NCI-H146 treated with DMSO at 0.1 percent for 48 hours (cell line): ENCODE results near the gene SALL1.

Source experiments
- DNase-seq: peaks from one replicate; lab custom pipeline; 2025; ENCODE audit not compliant: unreplicated experiment; lab: John Stamatoyannopoulos, UW

SALL1 gene

GRCh38 chr16:51150888-51151320 lies at the start of gene SALL1:
SALL1 (minus strand) TSS chr16:51151270; CDS start chr16:51151241, 29 bp downstream.
- DNase-seq = no peak

- no peak for DNase-seq
Observed at GRCh38 chr16:51200793-51201192, 49.7 kb upstream of the SALL1 start.

DNA sequence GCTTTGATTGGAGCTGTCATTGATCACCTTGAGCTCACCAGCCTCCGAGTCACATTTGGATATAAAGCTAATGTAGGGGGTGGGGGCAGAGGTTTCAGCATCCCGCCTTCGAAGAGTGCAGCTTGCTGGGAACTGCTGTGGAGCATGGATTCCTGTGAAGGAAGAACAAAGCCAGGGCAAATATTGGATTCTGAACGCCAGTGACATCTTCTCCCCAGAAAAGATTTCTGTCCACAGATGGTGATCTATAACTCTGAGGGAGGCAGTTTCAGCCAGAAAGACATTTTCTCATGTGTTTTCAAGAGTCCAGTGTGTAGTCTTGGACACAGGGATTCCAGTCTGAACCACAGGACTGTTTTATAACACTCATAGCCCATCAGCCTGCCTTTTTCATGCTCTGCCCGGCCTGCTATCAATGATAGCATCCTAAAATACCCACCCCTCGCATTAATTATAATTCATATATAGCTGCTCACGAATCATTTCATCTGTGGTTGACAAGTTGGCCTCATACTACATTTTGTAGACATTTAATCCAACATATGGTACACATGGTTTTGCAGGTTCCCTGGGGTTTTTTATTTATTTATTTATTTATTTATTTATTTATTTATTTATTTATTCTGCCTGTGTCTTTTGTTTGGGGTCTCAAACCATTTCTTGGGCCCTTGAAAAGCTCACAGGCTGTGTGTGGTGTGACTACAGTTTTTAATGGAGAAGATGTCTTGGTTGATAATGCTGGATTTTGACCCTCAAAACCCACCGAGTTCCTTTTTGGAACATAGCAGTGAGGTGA lies 47.1 kb upstream of the SALL1 start:
- no peak for DNase-seq

DNA sequence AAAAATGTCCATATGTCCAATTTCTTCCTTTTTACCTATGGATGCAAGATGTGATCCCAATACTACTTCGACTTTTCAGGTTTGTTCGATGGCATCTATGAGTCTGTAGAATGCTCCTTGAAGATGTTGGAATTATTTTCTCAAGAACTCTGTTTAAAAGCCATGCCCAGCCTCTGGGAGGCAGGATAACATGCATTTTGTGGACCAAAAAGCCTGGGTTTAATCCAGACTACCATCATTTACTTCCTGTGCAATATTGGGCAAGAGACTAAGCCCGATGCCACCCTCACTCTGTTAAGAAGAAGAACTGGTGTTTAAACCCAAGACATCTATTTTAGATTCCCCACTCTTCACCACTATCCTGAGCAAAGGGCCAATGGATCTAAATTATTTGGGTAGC lies 42.8 kb upstream of the SALL1 start:
- no peak for DNase-seq

DNA sequence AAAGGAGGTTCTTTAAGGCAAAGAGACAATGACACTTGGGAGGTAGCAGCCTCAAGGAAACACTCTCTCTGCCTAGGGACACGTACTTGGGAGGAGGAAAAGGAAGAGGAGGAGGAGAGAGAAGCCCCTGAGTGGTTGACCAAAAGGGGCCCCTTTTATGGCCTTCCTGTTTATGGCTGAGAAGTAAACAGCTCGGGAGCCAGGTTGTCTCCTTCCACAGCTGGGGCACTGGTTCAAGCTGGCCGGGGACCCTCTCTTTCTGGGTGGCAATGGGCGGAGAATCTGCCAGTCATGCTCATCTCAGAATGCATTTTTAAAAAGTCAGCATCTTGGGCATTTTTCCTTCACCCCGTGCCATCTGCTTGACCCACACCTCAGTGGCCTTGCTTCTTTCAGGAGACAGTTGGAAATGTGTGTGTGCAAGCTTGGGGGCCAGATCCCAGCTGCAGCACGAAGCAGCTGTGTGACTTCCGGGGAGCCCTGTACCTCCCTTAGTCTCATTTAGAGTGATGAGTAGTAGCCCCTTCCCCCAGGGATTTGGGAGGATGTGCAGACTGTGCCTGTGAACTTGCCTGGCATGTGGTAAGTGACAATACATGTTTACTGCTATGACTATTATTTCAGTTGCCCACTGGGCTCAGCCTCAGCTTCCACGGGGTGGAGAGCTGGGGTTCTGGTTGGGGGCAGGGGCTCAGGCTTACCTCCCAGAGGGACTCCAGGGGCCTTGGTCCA lies 33.8 kb upstream of the SALL1 start:
- DNase-seq = no peak

- no peak for DNase-seq
Observed at GRCh38 chr16:51181503-51181811, 30.4 kb upstream of the SALL1 start.

DNA sequence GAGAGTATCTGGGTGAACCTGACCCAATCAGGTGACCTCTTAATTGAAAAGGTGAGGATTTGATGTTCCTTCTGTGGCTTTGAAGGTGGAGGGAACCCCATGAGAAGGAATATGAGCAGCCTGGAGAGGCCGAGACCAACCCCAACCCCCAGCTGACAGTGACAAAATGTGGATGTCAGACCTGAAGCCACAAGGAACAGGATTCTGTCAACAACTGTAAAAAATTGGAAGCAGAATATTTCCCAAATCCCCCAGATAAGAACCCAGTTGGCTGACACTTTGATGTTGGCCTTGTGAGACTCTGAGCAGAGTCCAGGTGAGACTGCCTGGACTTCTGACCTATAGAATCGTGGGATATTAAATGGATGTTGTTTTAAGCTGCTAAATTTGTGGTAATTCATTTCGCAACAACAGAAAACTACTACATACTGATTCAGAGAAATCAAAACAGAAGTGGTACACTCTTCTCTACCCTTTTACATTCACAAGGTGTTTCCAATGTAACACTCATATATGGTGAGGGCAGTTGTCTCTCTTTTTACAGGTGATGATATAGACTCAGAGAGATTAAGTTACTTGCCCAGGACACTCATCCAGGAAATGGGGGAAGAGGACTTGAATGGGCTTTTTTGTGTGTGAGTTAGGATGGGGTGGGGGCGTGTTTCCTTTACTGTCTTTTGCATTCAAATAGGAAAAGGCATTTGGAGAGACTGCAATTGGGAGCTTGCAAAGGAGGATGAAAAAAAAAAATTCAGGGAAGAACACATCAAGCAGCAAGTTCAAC lies 29.8 kb upstream of the SALL1 start:
- no peak for DNase-seq

DNA sequence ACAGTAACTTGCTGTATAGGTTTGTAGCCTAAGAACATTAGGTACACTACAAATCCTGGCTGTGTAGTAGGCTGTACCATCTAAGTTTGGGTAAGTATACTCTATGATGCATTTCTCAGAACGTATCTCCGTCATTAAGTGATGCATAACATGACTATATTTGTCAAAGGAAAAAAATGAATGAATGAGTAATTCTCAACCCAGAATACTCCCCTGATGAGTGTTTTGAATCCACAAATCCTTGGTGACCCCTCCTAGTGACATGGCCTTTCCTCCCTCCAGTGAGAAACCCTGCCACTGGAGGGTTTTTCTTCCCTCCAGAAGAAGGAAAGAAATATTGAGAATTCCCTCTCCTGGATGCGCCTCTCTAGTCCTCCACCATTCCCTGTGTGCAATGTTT lies 24.0 kb upstream of the SALL1 start:
- no peak for DNase-seq

GRCh38 chr16:51172368-51172767 lies 21.3 kb upstream of the SALL1 start:
- DNase-seq = no peak

GRCh38 chr16:51168755-51169154 lies 17.7 kb upstream of the SALL1 start:
- DNase-seq = no peak

DNA sequence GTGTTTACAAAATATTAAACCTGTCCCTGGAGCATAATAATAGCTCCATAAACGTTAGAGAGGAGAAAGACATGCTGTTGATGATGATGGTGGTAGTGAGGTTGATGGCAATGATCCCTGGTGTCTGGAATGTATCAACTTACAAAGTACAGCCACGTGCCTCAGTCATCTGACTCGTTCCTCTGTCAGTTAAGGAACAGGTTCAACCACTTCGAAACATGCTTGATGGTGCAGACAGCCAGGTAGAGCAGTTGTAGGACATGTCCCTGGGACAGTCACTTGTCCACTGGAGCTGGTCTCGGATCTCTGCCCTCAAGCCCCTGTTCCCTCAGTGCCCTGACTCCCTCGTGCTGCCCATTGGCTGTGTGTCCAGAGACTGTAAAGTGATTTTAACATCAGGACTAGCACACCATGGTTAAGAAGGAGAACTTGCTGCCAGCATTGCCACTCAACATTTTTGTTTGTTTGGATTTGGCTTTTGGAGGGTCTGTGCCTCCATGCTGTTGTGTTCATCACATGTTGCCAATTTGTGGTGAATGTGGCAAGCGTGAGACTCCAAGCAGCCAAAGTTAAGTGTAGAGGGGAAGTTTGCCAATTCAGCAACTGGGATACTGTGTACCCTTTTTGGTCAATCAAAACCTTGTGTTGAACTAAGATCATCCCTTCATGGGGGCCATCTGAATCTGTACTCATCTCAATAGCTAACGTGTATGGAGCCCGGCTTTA lies 16.3 kb upstream of the SALL1 start:
- DNase-seq = no peak

DNA sequence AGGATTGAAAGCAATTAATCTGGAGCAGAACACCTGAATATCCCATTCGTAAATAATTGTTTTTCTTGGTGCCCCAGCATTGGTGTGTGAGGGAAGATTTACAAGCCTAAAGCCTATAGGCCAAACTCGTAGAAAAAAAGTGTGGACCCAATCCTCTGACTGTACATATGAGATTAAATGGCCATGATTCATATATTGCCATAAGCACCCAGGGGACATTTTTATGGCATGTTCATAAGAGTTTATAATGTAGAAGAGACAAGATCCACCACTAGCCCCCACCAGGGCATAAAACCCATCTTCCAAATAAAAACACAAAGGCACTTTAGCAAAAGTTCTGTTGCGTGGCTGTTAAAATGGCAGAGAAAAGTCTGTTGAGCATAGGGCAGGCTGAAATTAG lies 15.5 kb upstream of the SALL1 start:
- DNase-seq = no peak

DNA sequence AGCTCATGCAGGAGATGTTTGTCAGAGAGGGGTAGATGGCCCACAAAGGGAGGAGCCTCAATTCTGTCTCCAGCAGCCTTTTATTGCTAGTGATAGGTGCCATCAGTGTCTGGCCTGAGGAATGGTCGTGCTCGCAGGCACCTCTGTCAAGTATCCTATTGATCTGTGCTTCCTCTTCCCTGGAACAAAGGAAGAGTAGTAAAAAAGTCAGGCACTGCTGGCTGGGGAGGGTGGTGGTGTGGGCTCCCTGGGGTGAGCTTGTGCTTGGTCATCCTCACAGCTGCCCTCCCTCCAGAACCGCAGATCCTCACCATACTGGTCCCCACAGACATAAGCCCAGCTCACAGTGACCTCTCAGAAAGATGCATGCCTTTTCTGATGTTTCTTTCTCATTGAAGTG lies 15.0 kb upstream of the SALL1 start:
- no peak for DNase-seq

GRCh38 chr16:51165043-51165442 lies 14.0 kb upstream of the SALL1 start:
- DNase-seq = no peak

GRCh38 chr16:51164574-51164973 lies 13.5 kb upstream of the SALL1 start:
- DNase-seq = no peak

- no peak for DNase-seq
Observed at GRCh38 chr16:51163894-51164566, 13.0 kb upstream of the SALL1 start.

GRCh38 chr16:51163366-51163765 lies 12.3 kb upstream of the SALL1 start:
- DNase-seq = no peak

DNA sequence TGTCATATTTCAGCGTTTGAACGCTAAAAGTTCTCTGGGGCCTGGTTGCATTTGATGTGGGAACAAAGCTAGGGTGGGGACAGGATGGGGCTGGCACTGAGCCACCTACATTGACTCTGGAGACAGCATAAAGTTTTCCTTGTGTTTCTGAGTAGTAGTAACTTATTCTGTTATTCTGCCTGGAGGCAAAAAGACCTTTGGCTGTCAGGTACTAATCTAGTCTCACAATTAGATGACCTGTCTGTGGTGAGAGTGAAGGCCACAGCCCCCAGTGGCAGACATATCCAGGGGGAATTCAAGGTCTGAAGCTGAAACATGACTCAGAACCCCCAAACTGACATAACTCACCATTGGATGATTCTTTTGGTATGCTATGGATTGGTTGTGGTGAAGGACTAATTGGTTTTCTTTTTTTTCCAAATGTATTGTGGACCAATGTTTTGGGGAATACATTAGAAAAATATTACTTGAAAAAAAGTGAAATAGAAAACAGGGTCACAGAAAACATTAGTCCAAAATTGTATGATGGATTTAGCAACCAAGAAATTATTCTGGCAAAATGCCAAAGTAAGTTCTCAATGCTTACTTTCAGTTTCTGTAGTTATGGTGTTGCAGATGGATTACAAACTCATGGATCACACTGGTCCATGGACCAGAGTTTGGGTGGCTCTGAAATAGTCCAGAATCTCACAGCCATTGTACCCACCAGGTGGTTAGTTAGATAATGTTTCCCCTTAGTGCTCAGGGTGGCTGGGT lies 10.5 kb upstream of the SALL1 start:
- no peak for DNase-seq

- DNase-seq = no peak
Observed at GRCh38 chr16:51159865-51160264, 8.8 kb upstream of the SALL1 start.

DNA sequence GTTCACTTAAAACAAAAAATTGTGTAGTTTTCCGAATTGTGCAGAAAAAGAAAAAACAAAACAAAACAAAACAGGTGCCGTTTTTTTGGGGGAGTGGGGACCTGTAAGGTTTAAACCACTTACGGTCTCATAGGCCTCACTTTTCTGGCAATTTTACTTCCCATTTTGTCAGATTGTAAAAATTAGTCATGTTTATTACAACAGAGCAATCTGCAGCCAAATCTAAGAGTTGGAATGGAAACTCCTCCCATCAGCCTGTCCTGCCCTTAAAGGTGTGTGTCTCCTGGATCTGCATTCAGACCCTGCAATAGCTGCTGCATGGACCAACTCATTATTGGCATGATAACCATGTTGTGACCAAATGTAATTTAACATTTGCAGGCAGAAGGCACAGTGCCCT lies 8.2 kb upstream of the SALL1 start:
- no peak for DNase-seq
